ENCODE data around the gene CAPN7.

The CAPN7 gene

DNA sequence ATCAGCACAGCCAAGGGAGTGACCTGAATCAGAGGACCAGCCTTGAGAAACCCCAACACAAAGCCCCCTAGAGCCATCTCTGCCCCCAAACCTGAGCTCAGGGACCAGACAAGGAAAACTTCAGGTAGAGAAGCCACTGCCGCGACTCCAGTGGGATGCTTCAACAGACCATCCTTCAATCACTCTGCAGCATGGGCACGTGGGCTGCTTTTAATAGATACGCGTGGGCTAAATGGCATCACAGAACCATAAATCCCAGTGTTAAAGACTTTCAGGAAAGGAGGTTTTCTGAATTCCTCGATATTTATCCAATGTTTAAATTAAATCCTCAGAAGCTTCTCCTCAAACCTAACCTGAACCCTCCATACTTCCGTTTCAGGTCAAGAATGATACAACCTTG, 95.7 kb downstream of the CAPN7 start:
- DNase-seq, result no peak

All from NCI-H526 (cell line).